ENCODE results near the gene LIMK2.

GRCh38 chr22:31230155-31230870 lies 18.2 kb downstream of the LIMK2 start:
- TF ChIP-seq EZH2phosphoT487 (IDR thresholded peaks at IDR 0.05; ENCODE audit: borderline replicate concordance, low read length) = no peak
- TF ChIP-seq CTCF (conservative IDR thresholded peaks at IDR 0.05; ENCODE audit: low read depth, low read length) = no peak

Measured in PC-3 (cell line).